ENCODE results near the gene SPAG16. TPM values are rescaled to one million over a fixed set of nuclear protein-coding genes. Genes with fewer than 3 reads are reported as not detected.

Gene SPAG16
- total RNA-seq, 1 donor from 2014 or later: 18.1 TPM

DNA sequence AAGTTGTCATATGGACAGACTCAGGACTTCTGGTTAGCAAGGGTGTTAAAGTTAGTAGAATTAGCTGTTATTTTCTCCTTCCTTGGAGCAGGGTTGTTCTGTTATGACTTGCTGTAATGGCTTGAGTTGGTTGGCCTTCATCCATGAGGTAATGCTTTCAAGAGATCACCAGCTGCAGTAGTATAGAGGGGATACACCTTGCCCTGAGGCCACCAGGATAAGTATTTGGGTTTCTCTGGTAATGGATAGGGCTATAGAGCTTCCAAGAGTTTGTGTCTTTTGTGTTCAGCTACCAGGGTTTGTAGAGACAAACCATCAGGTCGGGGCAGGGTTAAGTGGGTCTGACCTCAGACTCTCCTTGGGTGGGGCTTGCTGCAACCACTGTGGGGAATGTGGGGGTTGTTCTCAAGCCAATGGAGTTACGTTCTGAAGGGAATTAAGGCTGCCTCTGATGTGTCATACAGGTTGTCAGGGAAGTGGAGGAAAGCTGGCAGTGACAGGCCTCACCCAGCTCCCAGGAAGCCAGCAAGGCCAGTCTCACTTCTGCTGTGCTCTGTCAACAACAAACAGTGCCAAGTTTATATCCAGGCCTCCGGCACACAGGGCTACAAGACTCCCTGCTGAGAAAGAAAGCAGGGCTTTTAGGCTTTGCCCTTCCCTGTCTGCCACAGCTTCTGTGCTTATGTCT lies 356.6 kb downstream of the SPAG16 start:
- Mint-ChIP-seq H3K27me3 (ENCODE audit: unreplicated experiment) (peaks cover 2% of the 10 kb centered on the region), H3K36me3 (ENCODE audit: unreplicated experiment) (no peaks in the 10 kb centered on the region), H3K27ac (ENCODE audit: unreplicated experiment) (no peak overlapping the region), H3K4me3 (ENCODE audit: unreplicated experiment) (no peak overlapping the region), H3K4me1 (ENCODE audit: low read depth, unreplicated experiment) (no peaks in the 10 kb centered on the region), H3K9me3 (ENCODE audit: unreplicated experiment) (no peaks in the 10 kb centered on the region)
- DNase-seq: no peak
- TF ChIP-seq, protein P1, sequence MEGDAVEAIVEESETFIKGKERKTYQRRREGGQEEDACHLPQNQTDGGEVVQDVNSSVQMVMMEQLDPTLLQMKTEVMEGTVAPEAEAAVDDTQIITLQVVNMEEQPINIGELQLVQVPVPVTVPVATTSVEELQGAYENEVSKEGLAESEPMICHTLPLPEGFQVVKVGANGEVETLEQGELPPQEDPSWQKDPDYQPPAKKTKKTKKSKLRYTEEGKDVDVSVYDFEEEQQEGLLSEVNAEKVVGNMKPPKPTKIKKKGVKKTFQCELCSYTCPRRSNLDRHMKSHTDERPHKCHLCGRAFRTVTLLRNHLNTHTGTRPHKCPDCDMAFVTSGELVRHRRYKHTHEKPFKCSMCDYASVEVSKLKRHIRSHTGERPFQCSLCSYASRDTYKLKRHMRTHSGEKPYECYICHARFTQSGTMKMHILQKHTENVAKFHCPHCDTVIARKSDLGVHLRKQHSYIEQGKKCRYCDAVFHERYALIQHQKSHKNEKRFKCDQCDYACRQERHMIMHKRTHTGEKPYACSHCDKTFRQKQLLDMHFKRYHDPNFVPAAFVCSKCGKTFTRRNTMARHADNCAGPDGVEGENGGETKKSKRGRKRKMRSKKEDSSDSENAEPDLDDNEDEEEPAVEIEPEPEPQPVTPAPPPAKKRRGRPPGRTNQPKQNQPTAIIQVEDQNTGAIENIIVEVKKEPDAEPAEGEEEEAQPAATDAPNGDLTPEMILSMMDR (IDR thresholded peaks at IDR 0.05; ENCODE audit: partially characterized antibody, unreplicated experiment): no peak

DNA sequence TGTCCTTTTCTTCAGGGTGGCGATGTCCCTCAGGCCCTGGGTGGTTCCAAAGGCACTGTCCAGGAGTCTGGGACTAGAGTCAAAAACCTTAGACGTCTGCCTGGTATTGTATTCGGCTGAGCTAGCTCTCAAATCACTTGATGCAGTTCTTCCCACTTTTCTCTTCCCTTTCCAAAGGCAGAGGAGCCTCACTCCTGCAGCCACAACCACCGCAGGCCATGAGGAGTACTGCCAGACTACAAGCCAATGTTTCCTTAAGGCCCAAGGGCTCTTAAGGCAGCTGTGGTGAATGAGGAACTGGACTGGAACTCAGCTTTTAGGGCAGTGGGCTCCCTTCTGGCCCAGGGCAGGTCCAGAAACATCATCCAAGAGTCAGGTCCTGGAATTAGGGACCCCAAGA lies 360.7 kb downstream of the SPAG16 start:
- no peak overlapping the region for H3K27ac Mint-ChIP-seq (ENCODE audit: unreplicated experiment)
- no peaks in the 10 kb centered on the region for H3K36me3 Mint-ChIP-seq (ENCODE audit: unreplicated experiment)
- H3K4me1 Mint-ChIP-seq (ENCODE audit: low read depth, unreplicated experiment): no peaks in the 10 kb centered on the region
- H3K27me3 Mint-ChIP-seq (ENCODE audit: unreplicated experiment): peaks cover 2% of the 10 kb centered on the region
- TF ChIP-seq, protein P1 (IDR thresholded peaks at IDR 0.05; ENCODE audit: partially characterized antibody, unreplicated experiment): no peak
- DNase-seq: no peak
- H3K4me3 Mint-ChIP-seq (ENCODE audit: unreplicated experiment): no peak overlapping the region
- no peaks in the 10 kb centered on the region for H3K9me3 Mint-ChIP-seq (ENCODE audit: unreplicated experiment)

DNA sequence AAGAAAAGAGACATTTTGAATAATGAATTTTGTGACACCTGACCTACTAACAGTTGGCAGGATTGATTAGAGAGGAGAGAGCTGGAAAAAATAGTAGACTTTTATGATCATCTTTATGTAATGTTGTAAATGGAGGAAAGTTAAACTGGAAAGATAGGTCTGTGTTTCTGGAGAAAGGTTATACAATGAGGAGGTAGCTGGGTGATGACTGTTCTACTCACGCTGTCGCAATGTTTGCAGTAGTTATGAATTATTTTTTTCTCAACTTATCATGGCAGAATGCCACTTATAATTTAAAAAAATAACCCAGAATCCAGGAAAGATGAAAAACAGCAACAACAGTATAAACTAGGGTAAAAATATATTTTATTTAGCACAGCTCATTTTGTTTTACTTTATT lies 364.9 kb downstream of the SPAG16 start:
- Mint-ChIP-seq H3K36me3 (ENCODE audit: unreplicated experiment) (no peaks in the 10 kb centered on the region), H3K4me1 (ENCODE audit: low read depth, unreplicated experiment) (no peaks in the 10 kb centered on the region), H3K27ac (ENCODE audit: unreplicated experiment) (no peak overlapping the region), H3K27me3 (ENCODE audit: unreplicated experiment) (no peaks in the 10 kb centered on the region), H3K9me3 (ENCODE audit: unreplicated experiment) (no peaks in the 10 kb centered on the region), H3K4me3 (ENCODE audit: unreplicated experiment) (no peak overlapping the region)
- no peak for DNase-seq
- TF ChIP-seq, protein P1 (IDR thresholded peaks at IDR 0.05; ENCODE audit: partially characterized antibody, unreplicated experiment): no peak

DNA sequence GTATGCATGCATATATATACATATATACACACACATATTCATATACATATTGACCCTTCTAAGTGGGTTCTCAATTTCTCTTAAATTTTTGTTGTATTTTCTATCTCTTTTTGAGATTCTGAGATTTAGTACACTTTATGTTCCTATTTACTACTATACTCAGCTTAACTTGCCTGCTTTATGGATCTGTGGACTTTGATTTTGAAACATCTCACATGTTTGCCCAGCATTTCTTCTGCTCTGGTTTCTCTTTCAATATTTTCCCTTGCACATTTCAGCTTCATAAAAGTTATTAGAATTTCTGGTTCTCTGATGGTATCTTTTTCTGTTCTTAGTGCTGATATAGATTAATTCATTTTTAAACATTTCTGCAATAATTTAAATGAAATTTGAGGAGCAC lies 380.6 kb downstream of the SPAG16 start:
- Mint-ChIP-seq H3K27me3 (ENCODE audit: unreplicated experiment) (peaks cover 1% of the 10 kb centered on the region), H3K36me3 (ENCODE audit: unreplicated experiment) (peaks cover 7% of the 10 kb centered on the region), H3K4me3 (ENCODE audit: unreplicated experiment) (no peak overlapping the region), H3K27ac (ENCODE audit: unreplicated experiment) (no peak overlapping the region), H3K9me3 (ENCODE audit: unreplicated experiment) (no peaks in the 10 kb centered on the region), H3K4me1 (ENCODE audit: low read depth, unreplicated experiment) (no peaks in the 10 kb centered on the region)
- DNase-seq: no peak
- TF ChIP-seq, protein P1 (IDR thresholded peaks at IDR 0.05; ENCODE audit: partially characterized antibody, unreplicated experiment): no peak

DNA sequence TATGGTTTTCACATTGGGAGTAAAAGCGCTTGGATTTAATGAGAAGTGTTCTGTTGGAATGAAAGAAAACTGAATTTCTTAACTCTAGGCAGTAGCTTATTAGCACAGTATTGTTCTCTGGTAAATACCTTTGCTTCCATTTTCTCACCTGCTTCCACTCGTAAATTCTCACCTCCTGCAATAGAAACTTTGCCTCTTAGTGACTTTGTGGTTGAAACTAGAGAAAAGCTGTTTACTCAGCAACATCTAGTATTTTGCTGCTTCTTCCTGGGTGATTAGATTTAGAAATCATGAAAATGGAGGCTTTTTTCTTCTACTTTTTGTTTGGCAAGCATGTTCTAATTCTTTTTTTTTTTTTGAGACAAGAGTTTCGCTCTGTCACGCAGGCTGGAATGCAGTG lies 385.4 kb downstream of the SPAG16 start:
- H3K27me3 Mint-ChIP-seq (ENCODE audit: unreplicated experiment): no peaks in the 10 kb centered on the region
- H3K9me3 Mint-ChIP-seq (ENCODE audit: unreplicated experiment): peaks cover 3% of the 10 kb centered on the region
- H3K36me3 Mint-ChIP-seq (ENCODE audit: unreplicated experiment): no peaks in the 10 kb centered on the region
- no peak overlapping the region for H3K27ac Mint-ChIP-seq (ENCODE audit: unreplicated experiment)
- H3K4me1 Mint-ChIP-seq (ENCODE audit: low read depth, unreplicated experiment): no peaks in the 10 kb centered on the region
- no peak overlapping the region for H3K4me3 Mint-ChIP-seq (ENCODE audit: unreplicated experiment)
- DNase-seq: no peak
- TF ChIP-seq, protein P1 (IDR thresholded peaks at IDR 0.05; ENCODE audit: partially characterized antibody, unreplicated experiment): no peak
